Suprapubic skin (tissue), 3 donors: ENCODE measurements around the gene CAPZB.

ENCODE experiments used
- CTCF ChIP-seq, 2 donors: fragments of 200-600 bp in 1 of 2; fragments of 450-650 bp in 1 of 2; sonication (generic) in 1 of 2; IDR thresholded peaks; one replicate each; pipeline ENCODE4 v1.5.1; 2016 to 2019; ENCODE audit warnings: antibody characterized with exemption in 2 of 2, mild to moderate bottlenecking in 1 of 2, moderate library complexity in 1 of 2
- POLR2A ChIP-seq, 2 donors: fragments of 450-650 bp; IDR thresholded peaks; one replicate each; pipeline ENCODE4 v1.6.1; 2017; ENCODE audit warnings: antibody characterized with exemption in 2 of 2, mild to moderate bottlenecking in 2 of 2, moderate library complexity in 2 of 2

DNA sequence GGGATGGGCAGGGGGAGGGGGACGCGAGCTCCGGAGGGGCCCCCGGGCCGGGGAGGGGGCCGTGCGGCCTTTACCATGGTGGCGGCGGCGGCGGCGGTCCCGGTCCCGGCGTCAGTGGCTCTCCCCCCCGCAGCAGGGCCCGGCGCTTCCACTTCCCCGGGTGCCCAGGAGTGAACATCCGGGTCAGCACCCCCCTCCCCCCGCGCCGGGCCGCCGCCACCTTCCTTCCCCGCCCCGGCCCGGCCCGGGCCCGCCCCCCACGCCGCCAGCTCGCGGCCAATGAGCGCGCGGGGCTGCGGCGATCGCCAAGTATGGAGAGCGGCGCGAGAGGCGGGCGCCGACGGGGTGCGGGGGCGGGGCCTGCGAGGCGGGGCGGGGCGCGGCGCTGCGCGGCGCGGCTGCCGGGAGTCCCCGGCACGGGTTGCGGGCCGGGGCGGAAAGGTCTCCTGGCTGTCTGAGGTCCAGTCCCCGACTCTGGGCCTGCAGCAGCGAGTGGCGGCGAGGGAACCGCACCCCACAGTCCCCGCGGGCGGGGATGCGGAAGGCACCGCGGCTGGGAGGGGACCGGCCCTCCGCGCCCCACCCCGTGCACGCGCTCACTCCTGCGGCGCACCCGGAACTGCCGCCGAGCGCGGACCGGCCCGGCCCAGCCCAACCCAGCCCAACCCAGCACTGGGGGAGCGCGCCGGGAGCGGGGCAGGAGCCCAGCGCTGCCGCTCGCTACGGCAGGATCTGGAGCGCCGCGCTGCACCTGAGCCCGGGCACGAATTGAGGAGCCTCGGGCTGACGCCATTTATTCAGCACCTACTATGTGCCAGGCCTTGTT, at the start of gene CAPZB:
- TF ChIP-seq CTCF (IDR thresholded peaks at IDR 0.05) (no peak), POLR2A (IDR thresholded peaks at IDR 0.05) (peak; percentile 63)
